SJSA1 (cell line): ENCODE results near the gene CRP. TPM values are rescaled to one million over a fixed set of nuclear protein-coding genes. Genes with fewer than 3 reads are reported as not detected.
"Not testable (repeated sequence)": the region's sequence is repeated elsewhere in the genome, so short reads cannot be mapped to it uniquely, and the experiment has no call there.

ENCODE experiments used
- DNase-seq, 2 experiments: peaks; one replicate each; pipeline ENCODE4 v3.0.0-alpha.2; 2015 to 2020; ENCODE audit warnings: low spot score in 2 of 2, low read depth in 1 of 2
- H3K27ac ChIP-seq: fragments of 250-450 bp; sonication (Bioruptor Pico); 2 replicates; pipeline ENCODE4 v1.5.1; 2020; ENCODE audit warnings: mild to moderate bottlenecking, moderate library complexity
- H3K27me3 ChIP-seq: fragments of 250-450 bp; sonication (Bioruptor Pico); replicated peaks from 2 replicates; pipeline ENCODE4 v1.5.1; 2020; ENCODE audit warnings: mild to moderate bottlenecking, moderate library complexity
- H3K36me3 ChIP-seq: fragments of 250-450 bp; sonication (Bioruptor Pico); 2 replicates; pipeline ENCODE4 v1.5.1; 2020; ENCODE audit warnings: mild to moderate bottlenecking
- H3K4me1 ChIP-seq: fragments of 250-450 bp; sonication (Bioruptor Pico); replicated peaks from 2 replicates; pipeline ENCODE4 v1.6.1; 2021; ENCODE audit warnings: mild to moderate bottlenecking
- H3K4me3 ChIP-seq: fragments of 250-450 bp; sonication (Bioruptor Pico); 2 replicates; pipeline ENCODE4 v1.5.1; 2020; ENCODE audit warnings: mild to moderate bottlenecking
- H3K9me3 ChIP-seq: fragments of 250-450 bp; sonication (Bioruptor Pico); replicated peaks from 2 replicates; pipeline ENCODE4 v1.5.1; 2020; ENCODE audit warnings: mild to moderate bottlenecking
- total RNA-seq: library from RNA; depleted of rRNA; stranded (reverse); fragments of >200 nt; shearing (Covaris generic); gene quantifications from 2 replicates; pipeline ENCODE4 v1.2.3, GENCODE V29; 2014; rRNA removed

The CRP gene, protein sequence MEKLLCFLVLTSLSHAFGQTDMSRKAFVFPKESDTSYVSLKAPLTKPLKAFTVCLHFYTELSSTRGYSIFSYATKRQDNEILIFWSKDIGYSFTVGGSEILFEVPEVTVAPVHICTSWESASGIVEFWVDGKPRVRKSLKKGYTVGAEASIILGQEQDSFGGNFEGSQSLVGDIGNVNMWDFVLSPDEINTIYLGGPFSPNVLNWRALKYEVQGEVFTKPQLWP
- total RNA-seq = not detected in 2 replicates

DNA sequence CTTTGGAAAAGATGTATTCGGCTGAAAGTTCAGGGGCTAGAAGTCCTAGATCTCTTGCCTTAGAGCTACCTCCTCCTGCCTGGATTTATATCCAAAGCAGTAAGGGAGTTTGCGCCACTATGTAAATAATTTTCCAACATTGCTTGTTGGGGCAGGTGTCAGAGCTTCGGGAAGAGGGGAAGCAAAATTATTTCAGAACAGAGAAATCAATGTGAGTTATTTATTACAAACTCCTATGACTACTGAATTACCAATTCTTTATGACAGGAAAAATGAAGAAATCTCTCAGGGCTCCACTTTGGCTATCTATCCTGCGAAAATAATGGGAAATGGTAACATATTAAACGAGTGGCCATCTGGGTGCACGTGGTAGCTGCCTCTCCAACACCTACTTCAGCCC lies at the start of gene CRP:
Gene CRP (minus strand): TSS at position 61 of the 400 bp plus-strand sequence. CDS start 104 bp downstream, outside the sequence.
- Histone ChIP-seq H3K27me3 (no peaks in the 10 kb centered on the region), H3K9me3 (no peaks in the 10 kb centered on the region), H3K4me1 (no peaks in the 10 kb centered on the region), H3K36me3 (no peaks in the 10 kb centered on the region), H3K4me3 (no peak within 1 kb of the TSS), H3K27ac (no peak within 1 kb of the TSS)
- no peak for DNase-seq

- Histone ChIP-seq H3K4me3 (no peak overlapping the region), H3K36me3 (no peaks in the 10 kb centered on the region), H3K27ac (no peak overlapping the region), H3K27me3 (no peaks in the 10 kb centered on the region; the same call in 1 of the 2 replicates), H3K9me3 (no peaks in the 10 kb centered on the region), H3K4me1 (no peaks in the 10 kb centered on the region)
- no peak for DNase-seq
Measured at GRCh38 chr1:159763686-159764085, 49.3 kb upstream of the CRP start.

DNA sequence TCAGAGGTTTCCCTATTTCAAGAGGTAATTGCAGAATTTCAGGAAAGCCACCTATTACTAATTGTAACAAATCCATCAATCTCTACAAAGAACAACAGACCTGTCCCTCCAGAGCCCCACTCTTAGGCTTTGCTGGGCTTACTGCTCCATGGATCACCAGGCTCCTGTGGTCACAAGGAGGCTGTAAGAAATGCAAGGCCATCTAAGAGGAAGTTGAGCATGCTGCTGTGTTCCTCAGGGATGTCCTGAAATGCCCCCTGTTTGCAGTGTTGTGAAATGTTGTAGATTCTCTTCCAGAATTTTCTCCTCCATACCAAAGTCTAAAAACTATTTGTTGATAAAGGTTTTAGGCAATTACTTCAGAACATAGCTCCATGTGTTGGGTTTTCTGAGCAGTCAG lies 42.0 kb upstream of the CRP start:
- H3K27ac ChIP-seq = no peak overlapping the region
- no peaks in the 10 kb centered on the region for H3K36me3 ChIP-seq
- no peaks in the 10 kb centered on the region for H3K4me1 ChIP-seq
- no peaks in the 10 kb centered on the region for H3K9me3 ChIP-seq
- H3K27me3 ChIP-seq = no peaks in the 10 kb centered on the region
- H3K4me3 ChIP-seq = no peak overlapping the region
- no peak for DNase-seq

DNA sequence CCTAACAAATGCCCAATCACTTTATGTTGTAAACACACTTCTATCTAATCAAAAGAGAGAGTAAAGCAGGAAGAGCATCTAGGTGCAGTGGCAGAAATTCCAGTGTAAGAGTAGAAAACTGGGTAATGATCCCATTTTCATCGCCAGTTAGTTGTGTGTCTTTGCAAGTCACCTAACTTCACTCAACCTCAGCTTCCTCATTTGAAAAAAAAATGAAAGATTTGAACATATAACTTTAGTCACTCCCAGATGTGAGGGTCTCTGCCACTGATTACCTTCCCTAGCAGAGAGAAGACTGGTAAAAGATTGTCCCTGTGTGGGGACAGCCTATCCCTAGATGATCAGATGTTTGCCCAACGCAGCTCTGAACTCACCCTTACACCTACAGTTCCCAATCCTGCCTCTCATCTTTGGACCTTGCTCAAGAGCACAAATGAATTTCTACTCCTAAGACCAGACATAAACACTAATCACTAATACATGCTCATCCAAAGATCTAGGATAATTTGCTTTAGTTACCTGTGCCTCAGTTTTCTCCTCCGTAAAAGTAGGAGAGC lies 41.1 kb upstream of the CRP start:
- no peak overlapping the region for H3K27ac ChIP-seq
- no peak for DNase-seq
- no peaks in the 10 kb centered on the region for H3K4me1 ChIP-seq
- H3K27me3 ChIP-seq = no peaks in the 10 kb centered on the region
- H3K36me3 ChIP-seq = no peaks in the 10 kb centered on the region
- H3K9me3 ChIP-seq = no peaks in the 10 kb centered on the region
- H3K4me3 ChIP-seq = no peak overlapping the region

GRCh38 chr1:159753386-159753785 lies 39.0 kb upstream of the CRP start:
- H3K36me3 ChIP-seq = no peaks in the 10 kb centered on the region
- H3K27me3 ChIP-seq = no peaks in the 10 kb centered on the region
- H3K4me1 ChIP-seq = no peaks in the 10 kb centered on the region
- no peak for DNase-seq
- no peak overlapping the region for H3K27ac ChIP-seq
- H3K4me3 ChIP-seq = no peak overlapping the region
- no peaks in the 10 kb centered on the region for H3K9me3 ChIP-seq

- Histone ChIP-seq H3K27me3 (no peaks in the 10 kb centered on the region), H3K9me3 (no peaks in the 10 kb centered on the region), H3K27ac (no peak overlapping the region), H3K36me3 (no peaks in the 10 kb centered on the region), H3K4me1 (no peaks in the 10 kb centered on the region), H3K4me3 (no peak overlapping the region)
- DNase-seq = no peak
Measured at GRCh38 chr1:159752135-159752580, 37.8 kb upstream of the CRP start.

DNA sequence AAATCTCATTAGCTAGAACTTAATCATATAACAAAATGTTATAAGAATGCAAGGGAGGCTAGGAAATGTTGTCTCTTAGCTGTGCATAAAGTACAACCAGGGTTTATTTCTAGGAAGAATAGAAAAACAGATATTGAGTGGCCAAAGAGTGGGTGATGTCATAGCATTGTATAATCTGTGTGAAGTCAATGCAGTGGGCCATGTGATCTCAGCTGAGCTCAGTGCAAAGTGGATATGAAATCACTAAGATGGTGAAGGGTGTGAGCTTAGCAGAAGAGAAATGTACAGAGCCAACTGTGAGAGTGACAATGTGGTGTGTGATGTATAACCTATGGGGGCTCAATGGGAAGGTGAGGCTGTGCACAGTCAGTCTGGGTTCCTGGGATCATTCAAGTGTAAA lies 36.6 kb upstream of the CRP start:
- Histone ChIP-seq H3K9me3 (no peaks in the 10 kb centered on the region), H3K27ac (no peak overlapping the region), H3K4me1 (no peaks in the 10 kb centered on the region), H3K36me3 (no peaks in the 10 kb centered on the region), H3K27me3 (no peaks in the 10 kb centered on the region), H3K4me3 (no peak overlapping the region)
- no peak for DNase-seq

DNA sequence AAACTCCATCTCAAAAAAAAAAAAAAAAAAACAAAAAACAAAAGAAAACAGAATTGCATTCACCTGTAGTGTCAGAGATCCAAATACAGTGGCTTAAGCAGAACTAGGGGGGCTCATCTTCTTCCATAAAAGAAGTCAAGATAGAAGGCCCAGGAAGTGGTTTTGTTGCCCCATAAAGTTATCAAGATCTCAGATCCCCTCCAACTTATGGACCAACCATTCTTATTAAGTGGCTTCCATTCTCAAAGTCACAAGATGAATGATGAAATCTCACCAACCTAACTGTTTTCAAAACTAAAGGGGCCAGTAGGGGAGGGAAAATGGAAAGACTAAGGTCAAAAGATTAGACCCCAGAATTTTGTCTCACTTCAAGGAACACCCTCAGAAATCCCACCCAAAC lies 36.2 kb upstream of the CRP start:
- no peaks in the 10 kb centered on the region for H3K27me3 ChIP-seq
- H3K36me3 ChIP-seq = no peaks in the 10 kb centered on the region
- H3K27ac ChIP-seq = no peak overlapping the region
- no peak overlapping the region for H3K4me3 ChIP-seq
- no peaks in the 10 kb centered on the region for H3K9me3 ChIP-seq
- no peak for DNase-seq
- H3K4me1 ChIP-seq = no peaks in the 10 kb centered on the region

DNA sequence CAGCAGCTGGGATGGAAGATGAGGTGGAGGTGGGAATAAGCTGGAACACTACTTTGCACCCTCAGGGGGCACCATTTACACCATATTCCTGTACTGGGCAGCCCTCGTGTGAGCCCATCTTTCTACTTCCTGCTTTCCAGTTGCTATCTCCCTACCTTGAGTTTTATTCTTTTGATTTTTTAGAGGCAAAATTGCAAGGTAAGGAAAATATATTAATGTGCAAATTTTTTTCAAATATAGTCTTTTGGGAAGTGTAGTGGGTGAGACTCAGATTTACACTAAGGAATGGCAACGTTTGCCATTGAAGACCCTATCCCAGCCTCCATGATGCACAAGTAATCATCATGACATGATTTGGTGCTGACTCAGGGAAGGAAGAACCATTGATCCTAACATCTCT lies 35.2 kb upstream of the CRP start:
- no peak overlapping the region for H3K27ac ChIP-seq
- H3K27me3 ChIP-seq = no peaks in the 10 kb centered on the region
- H3K36me3 ChIP-seq = no peaks in the 10 kb centered on the region

DNA sequence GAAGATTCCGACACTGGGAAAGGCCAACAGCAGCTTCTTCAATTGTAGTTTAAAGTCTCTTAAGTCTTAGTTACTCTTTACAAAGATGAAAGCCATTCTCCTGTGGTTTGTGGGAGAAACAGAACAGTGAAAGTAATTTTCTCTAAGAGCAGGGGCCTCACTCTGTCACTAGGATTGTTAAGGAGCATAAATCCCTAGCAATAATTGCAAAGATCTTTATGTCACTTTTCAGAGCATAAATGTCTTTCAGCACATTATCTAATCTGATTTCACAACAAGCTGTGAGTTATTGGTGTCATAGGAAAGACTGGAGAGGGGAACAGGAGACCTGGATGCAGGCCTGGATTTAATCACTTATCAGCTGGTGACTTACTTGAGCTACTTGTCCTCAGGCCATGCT lies 34.0 kb upstream of the CRP start:
- Histone ChIP-seq H3K4me3 (no peak overlapping the region), H3K27me3 (no peaks in the 10 kb centered on the region), H3K27ac (no peak overlapping the region), H3K36me3 (no peaks in the 10 kb centered on the region), H3K4me1 (no peaks in the 10 kb centered on the region), H3K9me3 (no peaks in the 10 kb centered on the region)
- no peak for DNase-seq

More for the DNA sequence above, 35.2 kb upstream of the CRP start:
- Histone ChIP-seq H3K9me3 (no peaks in the 10 kb centered on the region), H3K4me3 (no peak overlapping the region), H3K4me1 (no peaks in the 10 kb centered on the region)
- no peak for DNase-seq

DNA sequence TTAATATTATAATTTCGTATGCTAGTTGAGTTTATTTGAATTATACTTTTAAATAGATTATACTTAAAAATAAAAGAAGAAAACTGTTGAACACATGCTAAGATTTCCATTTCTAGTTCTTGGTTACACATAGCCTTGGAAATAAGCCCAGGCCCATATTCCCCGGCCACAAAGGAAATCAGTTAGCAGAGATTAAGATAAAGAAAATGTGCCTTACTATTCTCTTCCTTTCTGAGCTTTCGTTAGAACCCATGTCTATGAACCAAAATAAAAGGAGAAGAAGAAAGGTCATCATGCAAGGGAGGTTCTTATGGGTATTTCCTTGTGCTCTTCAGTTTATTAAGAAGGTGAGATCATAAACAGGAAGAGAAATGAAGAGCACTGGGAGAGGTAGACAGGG lies 32.3 kb upstream of the CRP start:
- no peak for DNase-seq
- no peaks in the 10 kb centered on the region for H3K36me3 ChIP-seq
- H3K27me3 ChIP-seq = no peaks in the 10 kb centered on the region
- H3K4me3 ChIP-seq = no peak overlapping the region
- H3K9me3 ChIP-seq = no peaks in the 10 kb centered on the region
- no peaks in the 10 kb centered on the region for H3K4me1 ChIP-seq
- no peak overlapping the region for H3K27ac ChIP-seq

GRCh38 chr1:159743651-159744410 lies 29.4 kb upstream of the CRP start:
- Histone ChIP-seq H3K4me1 (no peaks in the 10 kb centered on the region), H3K4me3 (no peak overlapping the region), H3K36me3 (no peaks in the 10 kb centered on the region), H3K27me3 (no peaks in the 10 kb centered on the region), H3K27ac (no peak overlapping the region), H3K9me3 (no peaks in the 10 kb centered on the region)
- no peak for DNase-seq

GRCh38 chr1:159737238-159737916 lies 23.0 kb upstream of the CRP start:
- Histone ChIP-seq H3K36me3 (no peaks in the 10 kb centered on the region), H3K9me3 (no peaks in the 10 kb centered on the region), H3K27ac (no peak overlapping the region), H3K4me1 (no peaks in the 10 kb centered on the region), H3K27me3 (no peaks in the 10 kb centered on the region), H3K4me3 (no peak overlapping the region)
- DNase-seq = no peak

GRCh38 chr1:159723188-159723587 lies 8.8 kb upstream of the CRP start:
- H3K27ac ChIP-seq, H3K9me3 ChIP-seq, H3K4me3 ChIP-seq, H3K36me3 ChIP-seq, H3K27me3 ChIP-seq, H3K4me1 ChIP-seq, DNase-seq: not testable (repeated sequence)
